Globus pallidus (tissue), 1 donor: Measurements from ENCODE around the gene AXL.
A peak's percentile ranks its signal among the peaks of the same experiment; 100 is the strongest.

Source experiments
- DNase-seq: peaks from one replicate; pipeline ENCODE4 v3.0.0-alpha.2; 2015; ENCODE audit warnings: low spot score

AXL gene

GRCh38 chr19:41235480-41235879, 16.5 kb downstream of the AXL start:
- no peak for DNase-seq

DNA sequence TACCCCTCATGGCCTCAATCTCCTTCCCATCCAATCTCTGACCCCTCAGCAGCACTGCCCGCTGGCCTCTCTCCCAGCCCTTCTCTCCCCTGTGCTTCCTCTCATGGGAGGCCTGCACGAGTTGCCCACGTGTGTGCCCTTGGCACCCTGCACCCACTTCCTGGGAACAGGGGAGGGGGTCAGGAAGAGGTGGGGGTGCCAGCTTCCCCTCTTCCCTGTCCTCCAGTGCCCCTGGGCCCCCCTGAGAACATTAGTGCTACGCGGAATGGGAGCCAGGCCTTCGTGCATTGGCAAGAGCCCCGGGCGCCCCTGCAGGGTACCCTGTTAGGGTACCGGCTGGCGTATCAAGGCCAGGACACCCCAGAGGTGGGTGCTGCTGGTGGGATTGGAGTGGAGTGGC, 19.2 kb downstream of the AXL start:
- no peak for DNase-seq

GRCh38 chr19:41239363-41239762, 20.3 kb downstream of the AXL start:
- DNase-seq: no peak

DNA sequence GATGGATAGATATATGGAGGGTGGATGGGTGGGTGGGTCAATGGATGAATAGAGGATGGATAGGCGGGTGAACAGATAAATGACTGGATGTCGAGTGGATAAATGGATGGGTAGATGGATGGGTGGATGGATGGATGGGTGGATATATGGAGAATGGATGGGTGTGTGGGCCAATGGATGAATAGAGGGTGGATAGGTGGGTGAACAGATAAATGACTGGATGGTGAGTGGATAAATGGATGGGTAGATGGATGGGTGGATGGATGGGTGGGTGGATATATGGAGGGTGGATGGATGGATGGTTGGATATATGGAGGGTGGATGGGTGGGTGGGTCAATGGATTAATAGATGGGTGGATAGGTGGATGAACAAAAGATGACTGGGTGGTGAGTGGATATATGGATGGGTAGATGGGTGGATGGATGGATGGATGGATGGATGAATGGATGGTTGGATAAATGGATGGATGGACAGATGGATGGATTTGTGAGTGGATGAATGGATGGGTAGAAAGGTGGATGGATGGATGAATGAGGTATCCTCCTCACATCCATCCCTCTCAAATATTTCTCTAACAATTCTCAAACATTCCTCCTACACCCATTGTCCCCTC, 21.0 kb downstream of the AXL start:
- DNase-seq: no peak

DNA sequence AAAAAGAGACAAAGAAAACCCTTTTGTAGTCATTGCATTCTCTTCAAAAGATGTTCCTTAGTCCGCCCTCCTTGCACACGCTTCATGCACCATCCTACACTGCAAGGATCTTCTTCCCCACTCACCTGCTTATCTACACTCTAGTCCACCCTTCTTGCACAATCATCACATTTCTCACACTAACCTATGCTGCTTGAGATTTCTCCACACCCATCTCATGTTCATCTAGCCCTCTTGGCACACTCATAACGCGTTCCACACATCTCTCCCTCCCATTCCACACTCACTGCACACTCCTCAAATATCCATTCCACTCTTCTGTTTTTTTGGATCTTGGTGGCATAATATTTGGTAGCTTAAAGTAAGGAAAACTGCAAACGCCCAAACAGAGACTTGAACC, 22.8 kb downstream of the AXL start:
- DNase-seq: no peak

GRCh38 chr19:41244117-41244516, 25.1 kb downstream of the AXL start:
- no peak for DNase-seq

GRCh38 chr19:41245843-41246242, 26.8 kb downstream of the AXL start:
- DNase-seq: no peak

- no peak for DNase-seq
Measured at GRCh38 chr19:41248895-41249294, 29.9 kb downstream of the AXL start.

DNA sequence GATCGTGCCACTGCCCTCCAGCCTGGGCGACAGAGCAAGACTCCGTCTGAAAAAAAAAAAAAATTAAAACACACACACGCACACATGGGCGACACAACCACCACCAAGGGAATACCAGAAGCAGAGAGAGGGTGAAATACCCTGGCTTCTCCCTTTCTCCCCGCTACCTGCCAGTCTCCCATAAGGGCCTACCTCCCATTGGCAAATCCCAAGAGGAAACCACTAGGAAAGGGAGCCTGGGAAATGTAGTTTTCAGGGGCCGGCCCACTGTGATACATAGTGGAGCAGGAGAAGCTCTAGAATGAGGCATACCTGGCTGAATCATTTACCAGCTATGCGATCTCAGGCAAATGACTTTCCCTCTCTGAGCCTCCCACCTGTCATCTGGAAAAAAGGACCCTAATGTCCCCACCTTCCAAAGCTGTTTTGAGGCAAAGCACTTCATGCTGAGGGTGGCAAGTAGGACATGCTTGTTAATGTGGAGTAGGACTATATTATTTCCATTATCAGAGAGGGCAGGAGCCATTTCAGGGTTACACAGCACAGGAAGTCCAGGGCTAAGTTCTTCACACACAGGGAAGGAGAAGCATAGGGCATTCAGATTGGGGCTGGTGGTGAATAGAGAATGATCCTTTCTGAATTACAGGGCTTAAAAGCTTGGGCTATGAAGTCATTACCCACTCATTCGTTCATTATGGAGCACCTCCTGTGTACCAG, 30.8 kb downstream of the AXL start:
- DNase-seq: no peak

DNA sequence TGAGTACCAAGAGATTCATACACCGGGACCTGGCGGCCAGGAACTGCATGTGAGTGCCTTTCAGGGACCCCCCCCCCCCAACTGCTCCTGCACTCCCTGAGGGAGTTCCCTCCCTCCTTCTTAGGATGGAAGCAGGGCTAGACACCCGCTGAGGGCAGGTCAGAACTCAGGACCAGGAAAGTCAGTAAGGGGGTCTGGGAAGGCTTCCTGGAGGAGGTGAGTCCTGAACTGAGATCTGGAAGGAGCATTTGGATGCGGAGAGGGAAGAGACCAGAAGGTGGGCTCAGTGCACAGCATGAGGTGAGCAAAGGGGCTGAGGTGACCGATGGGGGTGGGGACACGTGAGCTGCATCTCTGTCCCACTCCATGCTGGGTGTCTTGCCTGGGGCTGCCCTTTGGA, 34.6 kb downstream of the AXL start:
- DNase-seq: no peak

- DNase-seq: no peak
Measured at GRCh38 chr19:41255171-41255570, 36.1 kb downstream of the AXL start.

GRCh38 chr19:41261474-41262190, 42.6 kb downstream of the AXL start:
- DNase-seq: no peak

DNA sequence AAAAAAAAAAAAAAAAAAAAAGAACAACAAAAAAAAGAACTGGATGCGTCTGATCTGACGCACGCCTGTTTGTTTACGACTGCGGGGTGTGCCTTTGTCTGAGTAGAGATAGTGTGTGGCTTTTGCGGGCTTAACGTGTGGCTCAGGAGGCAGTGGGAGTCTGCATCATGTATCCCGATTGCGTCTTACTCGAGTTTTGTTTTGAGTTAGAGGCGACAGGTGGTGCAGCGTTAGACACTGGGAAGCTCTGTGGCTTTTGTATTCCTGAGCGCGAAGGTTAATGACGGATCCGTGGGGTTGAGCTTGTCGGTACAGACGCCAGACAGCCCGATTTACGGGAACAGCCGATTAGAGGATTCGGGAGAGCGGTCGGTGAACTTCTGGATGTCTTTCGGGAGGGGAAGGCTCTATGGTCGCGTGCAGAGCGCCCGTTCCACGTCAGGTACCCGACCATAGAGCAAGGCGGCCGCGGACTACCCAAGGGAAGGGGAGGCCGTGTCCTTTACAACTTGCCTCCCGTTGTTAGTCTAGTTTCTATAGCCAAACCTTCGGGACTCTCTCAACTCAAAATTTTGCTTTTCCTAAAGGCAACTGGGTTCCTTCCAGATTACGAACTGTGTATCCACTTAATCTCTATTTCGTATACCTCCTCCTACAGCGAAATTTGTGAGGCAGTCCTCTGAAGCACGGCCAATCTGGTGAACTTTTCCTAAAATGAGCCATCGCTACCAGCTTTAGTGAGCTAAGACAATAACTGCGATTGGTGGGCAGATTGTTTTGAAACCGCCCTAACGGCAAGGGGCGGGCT, 44.2 kb downstream of the AXL start:
- no peak for DNase-seq

GRCh38 chr19:41263850-41264580, 45.0 kb downstream of the AXL start, which contains the start of gene HNRNPUL1:
Gene HNRNPUL1, plus strand, starts transcription at chr19:41264372. Its CDS starts 132 bp downstream, at chr19:41264504.
- peak; percentile 100 for DNase-seq

GRCh38 chr19:41264581-41265394, 45.8 kb downstream of the AXL start:
- peak; percentile 20 for DNase-seq

DNA sequence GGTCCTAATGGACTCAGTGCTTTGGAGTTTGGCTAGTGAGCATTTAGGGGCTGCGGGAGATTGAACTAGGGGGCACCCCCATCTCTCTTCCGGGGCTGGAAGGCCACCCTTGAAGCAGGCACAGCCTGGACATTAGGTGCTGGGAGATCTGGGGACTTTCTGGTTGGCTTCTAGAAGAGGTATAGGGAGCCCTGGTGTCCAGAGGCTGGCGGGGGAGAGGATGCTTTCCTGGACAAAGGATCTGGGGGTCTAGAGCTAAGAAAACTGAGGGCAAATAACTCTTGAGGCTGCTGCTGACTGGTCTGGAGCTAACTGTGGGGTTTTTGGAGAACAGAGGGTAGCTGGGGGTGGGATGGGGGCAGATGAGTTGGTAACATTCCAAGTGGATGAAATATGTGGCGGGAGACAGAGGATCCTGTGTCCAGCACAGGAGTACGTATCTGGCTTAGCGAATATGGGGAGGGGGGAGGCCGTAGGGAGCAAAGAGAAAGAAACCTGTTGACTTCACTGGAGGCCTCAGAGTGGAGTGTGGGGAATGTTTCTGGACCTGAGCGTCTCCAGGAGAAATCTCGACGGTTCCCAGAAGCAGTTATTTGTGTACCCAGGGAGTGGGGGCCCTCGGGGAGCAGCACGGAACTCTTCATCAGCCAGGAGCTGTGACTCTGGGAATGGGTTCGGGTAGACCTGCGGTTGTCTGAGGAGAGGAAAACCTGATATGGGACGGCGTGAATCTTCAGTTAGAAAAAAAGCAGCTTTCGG, 46.6 kb downstream of the AXL start:
- peak; percentile 4 for DNase-seq

DNA sequence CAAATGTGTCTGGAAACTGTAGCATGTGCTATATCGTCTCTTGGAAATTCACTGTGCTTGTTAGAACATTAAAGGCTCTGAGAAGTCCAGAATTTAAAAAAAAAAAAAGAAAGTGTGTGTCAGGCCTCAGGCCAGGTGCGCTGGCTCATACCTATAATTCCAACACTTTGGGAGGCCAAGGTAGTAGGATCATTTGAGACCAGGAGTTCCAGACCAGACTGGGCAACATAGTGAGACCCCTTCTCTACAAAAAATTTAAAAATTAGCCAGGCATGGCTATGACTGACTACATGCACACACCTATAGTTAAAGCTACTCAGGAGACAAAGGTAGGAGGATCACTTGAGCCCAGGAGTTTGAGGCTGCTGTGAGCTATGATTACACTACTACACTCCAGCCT, 50.0 kb downstream of the AXL start:
- no peak for DNase-seq

- no peak for DNase-seq
Measured at GRCh38 chr19:41269571-41269970, 50.5 kb downstream of the AXL start.

DNA sequence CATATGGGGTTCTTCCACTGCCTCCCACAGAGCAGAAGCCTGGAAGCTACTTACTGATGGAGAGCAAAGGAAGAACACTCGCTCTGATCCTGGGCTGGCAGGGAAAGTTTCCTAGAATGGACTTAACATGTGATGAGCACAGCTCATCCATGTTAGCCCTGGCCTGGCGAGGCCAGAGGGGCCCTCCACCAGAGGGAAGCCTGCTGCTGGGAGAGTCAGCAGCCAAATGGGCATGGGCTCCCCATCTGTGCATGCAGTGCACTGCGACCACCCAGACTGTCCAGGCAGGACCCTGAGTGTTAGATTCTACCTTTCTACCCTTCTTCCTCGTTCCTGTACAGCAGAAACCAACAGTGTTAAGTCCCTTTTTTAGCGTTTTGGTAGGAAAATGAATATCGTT, 54.1 kb downstream of the AXL start:
- no peak for DNase-seq

DNA sequence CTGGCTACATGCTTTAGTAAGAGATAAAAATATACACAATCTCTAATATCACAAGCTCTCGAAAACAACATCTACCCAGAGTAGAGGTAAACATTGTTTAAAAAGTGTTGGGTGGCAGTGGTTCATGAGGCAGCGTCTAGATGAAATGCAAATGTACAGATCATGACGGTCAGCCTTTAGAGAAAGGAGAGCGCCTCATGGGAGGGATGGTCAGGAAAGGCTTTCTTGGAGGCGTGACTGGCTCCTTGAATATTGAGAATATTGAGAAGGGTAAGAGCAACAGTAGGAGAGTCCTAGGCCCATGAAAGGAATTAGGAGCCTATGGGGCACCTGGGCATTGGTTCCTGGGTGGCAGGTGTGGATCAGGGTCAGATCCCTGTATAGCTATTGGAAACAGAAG, 55.8 kb downstream of the AXL start:
- DNase-seq: no peak
